DMS 273 (cell line): ENCODE measurements around the gene REXO4.

ENCODE experiments used
- DNase-seq: peaks from one replicate; lab custom pipeline; 2025; ENCODE audit not compliant: unreplicated experiment; lab: John Stamatoyannopoulos, UW

The REXO4 gene, protein sequence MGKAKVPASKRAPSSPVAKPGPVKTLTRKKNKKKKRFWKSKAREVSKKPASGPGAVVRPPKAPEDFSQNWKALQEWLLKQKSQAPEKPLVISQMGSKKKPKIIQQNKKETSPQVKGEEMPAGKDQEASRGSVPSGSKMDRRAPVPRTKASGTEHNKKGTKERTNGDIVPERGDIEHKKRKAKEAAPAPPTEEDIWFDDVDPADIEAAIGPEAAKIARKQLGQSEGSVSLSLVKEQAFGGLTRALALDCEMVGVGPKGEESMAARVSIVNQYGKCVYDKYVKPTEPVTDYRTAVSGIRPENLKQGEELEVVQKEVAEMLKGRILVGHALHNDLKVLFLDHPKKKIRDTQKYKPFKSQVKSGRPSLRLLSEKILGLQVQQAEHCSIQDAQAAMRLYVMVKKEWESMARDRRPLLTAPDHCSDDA

DNA sequence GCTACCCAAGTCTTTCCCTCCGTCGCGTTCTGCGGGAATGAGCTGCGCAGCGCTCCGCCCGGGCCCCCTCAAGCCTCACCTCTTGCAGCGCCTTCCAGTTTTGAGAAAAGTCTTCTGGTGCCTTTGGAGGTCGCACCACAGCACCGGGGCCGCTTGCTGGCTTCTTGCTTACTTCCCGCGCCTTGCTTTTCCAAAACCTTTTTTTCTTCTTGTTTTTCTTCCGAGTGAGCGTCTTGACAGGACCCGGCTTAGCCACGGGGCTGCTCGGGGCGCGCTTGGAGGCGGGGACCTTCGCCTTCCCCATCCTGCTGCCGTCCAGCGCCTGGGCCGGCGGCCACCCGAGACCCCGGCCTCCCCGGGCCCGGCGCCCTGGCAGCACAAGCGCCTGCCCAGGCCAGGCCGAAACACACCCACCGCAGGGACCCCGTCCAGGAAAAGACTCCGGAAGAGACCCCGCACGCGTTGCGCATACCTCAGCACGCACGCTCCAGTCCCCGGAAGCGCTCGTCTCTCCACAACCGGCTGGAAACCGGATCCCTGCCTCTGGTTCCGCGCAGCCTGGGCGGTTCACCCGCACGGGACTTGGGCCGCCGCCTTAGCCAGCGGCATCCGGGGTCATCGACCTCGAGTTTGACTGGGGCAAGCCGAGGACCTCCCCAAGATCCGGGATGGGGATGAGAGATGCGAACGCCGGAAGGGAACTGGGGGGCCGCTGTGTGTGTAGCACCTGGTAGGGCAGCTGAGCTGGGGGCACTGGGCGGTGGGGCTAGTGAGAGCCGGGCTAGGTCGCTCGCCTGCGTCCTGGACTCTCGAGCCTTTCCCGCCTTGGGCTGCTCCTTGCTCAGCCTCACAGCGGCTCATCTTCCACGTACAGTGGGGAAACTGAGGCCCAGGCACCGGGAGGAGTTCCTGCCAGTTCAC, at the start of gene REXO4:
TSS of gene REXO4 (minus strand) at position 470 of the 921 bp plus-strand sequence. CDS start at position 304, 166 bp downstream.
- DNase-seq, result peak; percentile 95

DNA sequence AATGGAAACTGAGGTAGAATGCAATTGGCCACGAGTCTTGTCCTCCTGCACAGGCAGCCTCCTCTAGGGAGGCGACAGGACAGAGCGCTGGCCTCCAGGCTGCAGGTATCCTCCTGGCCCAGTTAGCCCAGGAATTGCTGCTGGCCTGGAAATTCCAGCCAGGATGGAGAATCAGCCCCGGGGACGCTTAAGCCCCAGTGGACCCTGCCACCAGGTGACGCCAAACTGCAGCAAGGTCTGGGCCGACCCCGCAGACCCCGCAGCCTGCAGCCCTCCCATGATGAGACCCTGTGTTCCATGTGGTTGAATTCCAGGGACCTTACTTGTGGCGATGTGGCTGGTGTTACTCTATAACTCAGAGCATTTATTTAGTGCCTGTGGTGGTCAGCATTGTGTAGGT, 49.3 kb upstream of the REXO4 start:
- DNase-seq, result no peak

DNA sequence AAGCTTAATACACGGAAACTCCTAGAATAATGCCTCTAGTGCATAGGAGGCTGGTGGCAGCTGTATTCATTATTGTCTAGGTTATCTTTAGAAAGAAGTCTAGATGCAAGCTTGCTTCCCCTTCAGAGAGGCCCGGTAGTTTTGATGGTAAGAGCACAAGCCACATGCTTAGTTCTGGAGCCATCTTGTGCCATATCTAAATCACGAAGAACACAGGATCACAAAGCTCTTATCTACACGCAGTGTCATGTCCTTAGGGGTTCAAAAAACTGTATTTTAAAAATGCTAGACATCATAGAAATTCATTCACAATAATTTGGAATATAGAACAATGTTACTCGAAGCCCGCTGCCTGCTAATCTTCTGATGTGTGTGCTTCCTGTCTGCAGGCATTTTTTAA, 48.2 kb upstream of the REXO4 start:
- DNase-seq, result no peak

DNA sequence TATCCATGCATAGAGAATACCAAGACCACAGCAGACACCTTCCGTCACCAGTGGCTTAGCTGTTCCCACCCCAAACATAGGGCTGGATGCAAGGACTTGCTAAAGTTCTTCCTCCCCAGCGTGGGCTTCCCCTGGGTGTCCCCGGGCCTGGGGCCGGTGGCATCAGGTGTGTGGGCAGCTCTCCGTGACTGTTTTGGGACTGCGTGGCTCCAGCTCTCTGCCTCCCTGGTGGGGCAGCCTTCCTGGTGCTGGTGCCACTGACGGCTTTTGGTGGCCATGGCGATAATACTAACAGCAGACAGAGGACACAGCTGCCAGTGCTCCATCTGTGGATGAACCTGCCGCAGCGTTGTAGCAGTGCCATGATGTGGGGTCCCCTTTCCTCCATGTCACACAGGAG, 46.8 kb upstream of the REXO4 start:
- DNase-seq, result no peak

DNA sequence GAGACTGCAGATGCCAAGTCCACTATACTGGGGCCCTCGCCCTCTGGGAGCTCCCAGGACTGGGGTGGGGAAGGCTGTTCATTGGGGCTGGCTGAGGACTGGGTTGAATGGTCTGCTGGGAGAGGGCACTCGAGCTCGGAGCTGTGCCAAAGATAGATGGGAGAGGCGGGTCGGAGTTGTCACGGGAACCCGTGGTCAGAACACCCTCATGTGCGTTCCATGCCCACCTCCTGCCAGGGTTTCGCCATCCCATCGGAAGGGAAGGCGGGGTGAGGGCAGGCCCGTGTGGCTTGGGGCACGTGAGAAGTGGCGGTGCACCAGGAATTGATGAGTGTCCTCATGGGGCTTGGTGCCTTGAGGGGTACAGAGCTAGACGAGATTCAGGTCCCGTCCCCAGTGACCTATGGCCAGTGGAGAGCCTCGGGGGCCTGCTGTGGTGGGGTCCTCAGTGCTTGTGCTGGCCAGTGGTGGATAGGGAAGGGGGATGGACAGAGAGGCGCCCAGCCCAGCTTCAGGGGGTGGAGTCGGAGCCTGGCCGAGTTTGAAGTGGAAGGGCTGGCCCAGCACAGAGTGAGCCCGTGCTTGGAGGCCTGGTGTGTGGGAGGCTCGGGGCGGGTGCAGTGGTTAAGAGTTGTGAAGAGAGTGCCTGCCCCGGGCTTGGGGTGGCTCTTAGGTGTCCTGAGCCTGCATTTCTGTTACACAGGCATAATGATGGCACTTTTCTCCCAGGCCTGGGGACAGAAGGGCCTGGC, 46.2 kb upstream of the REXO4 start:
- no peak for DNase-seq

DNA sequence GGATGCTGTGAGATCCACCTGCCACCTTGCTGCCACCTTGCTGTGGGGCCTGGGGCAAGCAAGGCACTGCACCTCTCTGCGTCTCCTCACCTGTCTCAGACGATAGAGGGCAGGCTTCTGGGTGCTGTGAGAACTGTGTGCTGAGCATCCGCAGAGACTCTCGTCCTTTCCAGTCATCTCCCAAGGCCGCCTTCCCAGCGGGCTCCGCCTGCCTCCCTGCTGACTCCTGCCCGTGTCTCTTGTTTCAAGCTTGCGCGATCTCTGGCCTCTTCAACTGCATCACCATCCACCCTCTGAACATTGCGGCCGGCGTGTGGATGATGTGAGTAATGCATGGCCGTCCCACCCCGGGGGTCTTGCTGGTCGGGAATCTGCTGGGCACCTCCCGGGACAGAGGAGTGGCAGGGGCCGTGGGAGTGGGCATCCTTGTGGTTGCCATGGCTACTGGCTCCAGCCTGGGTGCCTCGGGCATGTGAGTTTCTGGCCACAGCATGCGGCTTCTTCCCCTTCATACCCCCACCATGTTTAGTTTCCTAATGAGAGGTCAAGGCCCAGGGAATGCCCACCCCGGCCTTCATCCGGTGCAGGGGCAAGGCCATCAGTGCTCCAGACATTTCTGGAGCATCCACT, 45.5 kb upstream of the REXO4 start:
- no peak for DNase-seq

DNA sequence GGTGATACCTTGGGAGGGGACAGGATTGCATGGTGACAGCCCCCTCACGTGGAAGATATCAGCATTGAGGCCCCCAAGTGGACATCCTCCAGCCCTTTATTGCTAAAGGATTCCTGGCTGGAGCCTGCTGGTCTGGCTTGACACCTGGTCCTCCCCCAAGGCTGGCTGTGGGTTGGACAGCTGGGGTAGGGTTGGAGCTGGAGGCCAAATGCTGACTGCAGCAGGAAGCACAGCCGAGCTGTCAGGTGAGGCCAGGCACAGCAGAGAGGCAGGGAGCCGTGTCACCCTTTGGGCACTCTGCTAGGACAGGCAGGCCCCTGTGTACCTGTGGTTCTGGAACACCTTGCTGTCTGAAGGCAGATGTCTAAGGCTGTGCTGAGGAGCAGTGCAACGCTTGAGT, 44.2 kb upstream of the REXO4 start:
- peak; percentile 49 for DNase-seq

DNA sequence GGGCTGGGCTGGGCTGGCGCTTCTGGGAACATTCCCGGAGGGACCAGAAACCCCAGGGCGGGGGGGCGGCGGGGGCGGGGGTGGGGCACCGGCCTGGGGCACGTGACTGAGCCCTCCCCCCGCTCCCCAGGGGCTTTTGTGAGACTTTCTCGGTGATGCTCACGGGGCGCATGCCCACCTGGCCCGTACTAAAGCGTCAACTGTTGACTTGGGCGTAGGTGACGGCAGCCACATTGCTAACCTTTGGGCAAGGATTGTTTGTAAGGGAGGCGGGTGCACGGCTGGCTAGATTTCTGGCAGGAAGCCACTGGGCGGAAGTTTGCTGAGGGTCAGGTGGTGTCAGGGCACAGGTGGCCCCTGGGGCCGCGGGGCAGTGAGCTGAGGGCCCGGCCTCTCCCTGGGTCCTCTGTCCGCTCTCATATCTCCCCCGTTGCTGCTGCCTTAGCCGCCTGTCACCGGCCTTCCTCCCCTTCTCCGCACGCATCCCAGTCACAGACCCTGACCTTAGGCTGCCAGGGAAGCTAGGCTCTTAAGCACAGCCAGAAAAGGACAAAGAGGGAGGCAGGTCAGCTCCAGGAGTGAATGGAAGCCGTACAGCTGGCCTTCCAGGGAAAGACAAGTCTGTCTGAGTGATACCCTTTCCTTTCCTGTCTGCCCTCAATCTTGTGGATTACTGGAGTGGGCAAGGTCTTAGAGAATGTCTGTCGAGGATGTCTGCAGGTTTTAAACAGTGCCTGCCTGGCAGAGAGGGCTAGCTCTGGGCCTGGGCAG, 42.8 kb upstream of the REXO4 start:
- DNase-seq, result peak; percentile 60

DNA sequence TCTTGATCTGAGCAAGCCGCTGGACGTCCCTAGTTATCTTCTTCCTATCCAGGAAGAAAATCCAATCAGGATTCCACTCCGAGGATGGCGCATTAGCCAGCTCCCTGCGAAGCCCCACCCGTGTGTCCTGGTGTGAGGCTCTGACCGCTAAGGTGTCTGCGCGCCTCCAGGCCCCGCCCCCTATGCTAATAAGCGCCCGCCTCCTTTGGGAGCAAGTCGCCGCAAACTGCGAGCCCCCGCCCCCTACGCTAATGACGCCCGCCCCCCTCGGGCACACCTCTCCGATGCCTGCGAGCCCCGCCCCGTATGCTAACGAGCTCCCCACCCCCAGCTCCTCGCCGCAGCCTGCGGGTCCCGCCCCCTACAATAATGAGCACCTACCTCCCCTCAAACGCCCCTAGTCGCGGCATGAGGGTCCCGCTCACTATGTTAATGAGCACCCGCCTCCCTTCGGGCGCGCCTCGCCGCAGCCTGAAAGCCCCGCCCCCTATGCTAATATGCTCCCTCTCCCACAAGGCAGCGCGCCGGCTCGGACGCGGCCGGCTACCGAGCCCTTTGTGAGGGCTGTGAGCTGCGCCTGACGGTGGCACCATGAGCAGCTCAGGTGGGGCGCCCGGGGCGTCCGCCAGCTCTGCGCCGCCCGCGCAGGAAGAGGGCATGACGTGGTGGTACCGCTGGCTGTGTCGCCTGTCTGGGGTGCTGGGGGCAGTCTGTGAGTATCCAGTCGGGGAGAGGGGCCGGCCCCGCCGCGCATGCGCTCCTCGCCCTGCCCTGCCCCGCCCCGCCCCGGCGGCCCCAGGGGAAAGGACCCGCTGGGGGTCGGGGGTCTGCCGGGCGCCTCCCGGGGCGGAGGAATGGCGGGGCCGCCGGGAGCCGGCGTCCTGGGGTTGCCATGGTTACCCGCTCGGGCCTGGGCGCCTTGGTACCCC, 41.9 kb upstream of the REXO4 start, which contains the start of gene CACFD1:
TSS of gene CACFD1 (plus strand) at position 503 of the 929 bp plus-strand sequence. CDS start at position 592, 89 bp downstream.
- peak; percentile 99 for DNase-seq

DNA sequence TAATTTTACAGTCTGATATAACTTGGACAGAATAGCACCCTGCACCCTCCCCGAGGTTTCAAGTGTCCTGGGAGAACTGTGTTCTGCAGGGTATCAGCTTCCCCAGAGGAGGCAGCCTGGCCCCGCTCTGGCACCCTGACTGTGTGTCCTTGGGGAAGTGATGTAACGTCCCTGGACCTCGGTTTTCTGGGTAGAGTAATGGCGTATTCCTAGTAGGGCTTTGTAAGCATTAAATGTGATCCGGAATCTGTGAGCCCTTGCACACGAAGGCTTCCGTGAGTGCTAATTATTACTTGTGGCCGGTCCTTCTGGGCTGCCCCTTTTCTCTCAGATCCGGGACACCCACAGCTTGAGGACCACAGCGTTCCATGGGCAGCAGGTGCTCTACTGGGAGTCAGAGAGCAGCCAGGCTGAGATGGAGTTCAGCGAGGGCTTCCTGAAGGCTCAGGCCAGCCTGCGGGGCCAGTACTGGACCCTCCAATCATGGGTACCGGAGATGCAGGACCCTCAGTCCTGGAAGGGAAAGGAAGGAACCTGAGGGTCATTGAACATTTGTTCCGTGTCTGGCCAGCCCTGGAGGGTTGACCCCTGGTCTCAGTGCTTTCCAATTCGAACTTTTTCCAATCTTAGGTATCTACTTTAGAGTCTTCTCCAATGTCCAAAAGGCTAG, 41.0 kb upstream of the REXO4 start:
- DNase-seq, result no peak

DNA sequence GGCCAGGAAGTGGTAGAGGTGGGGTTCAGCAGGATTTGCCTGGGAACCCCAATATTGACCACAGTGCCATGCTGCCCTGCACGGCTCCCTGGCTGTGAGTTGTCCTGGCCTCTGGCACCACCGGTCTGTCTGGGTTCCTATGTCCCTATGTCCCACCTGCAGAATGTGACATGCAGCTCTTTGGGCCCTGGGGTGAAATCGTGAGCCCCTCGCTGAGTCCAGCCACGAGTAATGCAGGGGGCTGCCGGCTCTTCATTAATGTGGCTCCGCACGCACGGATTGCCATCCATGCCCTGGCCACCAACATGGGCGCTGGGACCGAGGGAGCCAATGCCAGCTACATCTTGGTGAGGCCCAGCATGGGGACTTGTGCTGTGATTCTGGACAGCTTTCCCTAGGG, 39.9 kb upstream of the REXO4 start:
- no peak for DNase-seq

DNA sequence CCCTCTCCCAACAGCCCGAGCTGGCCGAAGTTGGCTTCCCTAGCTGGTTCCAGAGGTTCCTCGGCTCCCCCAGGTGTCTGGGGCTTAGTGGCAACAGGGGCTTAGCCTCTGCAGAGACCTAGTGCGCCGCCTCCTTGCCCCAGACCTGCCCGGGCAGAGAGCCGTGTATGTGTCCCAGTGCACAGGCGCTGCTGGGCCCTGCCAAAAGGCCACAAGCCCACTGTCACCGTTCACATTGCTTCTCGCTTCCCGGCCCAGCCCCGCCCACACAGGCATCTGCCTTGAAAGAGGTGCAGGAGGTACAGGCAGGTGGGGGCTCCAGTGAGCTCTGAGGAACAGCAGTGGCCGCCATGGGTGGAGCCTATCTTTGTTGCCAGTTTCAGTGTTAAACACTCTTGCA, 39.4 kb upstream of the REXO4 start:
- DNase-seq, result no peak

DNA sequence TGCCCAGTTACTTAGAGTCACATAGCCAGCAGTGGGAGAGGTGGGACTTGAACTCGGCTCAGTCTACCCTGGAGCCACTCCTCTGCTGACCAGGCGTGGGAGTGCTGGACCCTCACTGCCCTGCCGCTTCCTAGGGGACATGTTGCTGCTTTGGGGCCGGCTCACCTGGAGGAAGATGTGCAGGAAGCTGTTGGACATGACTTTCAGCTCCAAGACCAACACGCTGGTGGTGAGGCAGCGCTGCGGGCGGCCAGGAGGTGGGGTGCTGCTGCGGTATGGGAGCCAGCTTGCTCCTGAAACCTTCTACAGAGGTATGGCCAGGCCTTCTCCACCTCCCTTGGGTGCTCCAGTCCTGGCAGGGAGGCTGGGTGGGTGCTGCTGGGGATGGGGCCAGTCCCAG, 38.6 kb upstream of the REXO4 start:
- peak; percentile 23 for DNase-seq

DNA sequence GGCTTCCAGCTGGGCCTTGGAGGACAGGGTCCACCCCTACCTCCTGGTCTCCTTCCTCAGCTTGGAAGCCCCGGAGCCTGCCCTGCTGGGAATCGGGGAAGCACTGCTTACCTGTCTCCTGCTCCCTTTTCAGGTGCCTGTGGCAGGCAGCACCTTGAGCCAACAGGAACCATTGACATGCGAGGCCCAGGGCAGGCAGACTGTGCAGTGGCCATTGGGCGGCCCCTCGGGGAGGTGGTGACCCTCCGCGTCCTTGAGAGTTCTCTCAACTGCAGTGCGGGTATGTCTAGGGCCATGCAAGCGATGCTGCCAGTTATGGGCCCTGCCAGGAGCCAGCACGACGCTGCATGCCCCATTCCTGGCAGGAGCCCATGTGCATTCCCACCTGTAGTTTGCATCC, 38.1 kb upstream of the REXO4 start:
- no peak for DNase-seq

DNA sequence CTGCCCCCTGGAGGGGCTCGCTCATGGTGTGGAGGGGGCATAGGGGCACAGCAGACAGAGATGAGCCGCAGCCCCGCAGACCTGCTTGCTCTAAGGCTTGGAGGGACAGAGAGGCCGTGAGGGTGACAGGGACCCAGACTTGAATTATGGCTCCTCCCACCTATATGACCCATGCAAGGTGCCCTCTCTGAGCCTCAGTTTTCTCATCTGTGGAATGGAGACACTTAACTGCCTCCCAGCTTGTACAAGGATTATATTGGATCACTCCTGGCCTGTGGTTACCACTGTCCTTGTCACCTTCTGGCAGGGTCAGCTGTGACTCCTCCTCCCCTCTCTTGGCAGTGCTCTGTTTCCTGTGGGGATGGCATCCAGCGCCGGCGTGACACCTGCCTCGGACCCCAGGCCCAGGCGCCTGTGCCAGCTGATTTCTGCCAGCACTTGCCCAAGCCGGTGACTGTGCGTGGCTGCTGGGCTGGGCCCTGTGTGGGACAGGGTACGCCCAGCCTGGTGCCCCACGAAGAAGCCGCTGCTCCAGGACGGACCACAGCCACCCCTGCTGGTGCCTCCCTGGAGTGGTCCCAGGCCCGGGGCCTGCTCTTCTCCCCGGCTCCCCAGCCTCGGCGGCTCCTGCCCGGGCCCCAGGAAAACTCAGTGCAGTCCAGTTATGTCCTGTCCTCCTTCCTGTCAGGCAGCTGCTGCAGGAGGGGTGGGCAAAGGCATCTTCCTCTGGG, 37.3 kb upstream of the REXO4 start:
- DNase-seq, result no peak

DNA sequence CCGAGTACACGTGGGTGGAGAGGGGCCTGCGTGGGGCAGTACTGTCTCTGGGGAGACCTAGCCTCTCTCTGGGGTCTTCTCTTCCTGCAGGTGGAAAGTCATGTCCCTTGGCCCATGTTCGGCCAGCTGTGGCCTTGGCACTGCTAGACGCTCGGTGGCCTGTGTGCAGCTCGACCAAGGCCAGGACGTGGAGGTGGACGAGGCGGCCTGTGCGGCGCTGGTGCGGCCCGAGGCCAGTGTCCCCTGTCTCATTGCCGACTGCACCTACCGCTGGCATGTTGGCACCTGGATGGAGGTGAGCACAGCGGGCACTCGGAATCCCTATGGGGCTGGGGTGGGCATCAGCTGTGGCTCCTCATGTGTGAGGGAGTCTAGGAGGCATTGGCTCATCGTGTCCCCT, 36.5 kb upstream of the REXO4 start:
- no peak for DNase-seq

DNA sequence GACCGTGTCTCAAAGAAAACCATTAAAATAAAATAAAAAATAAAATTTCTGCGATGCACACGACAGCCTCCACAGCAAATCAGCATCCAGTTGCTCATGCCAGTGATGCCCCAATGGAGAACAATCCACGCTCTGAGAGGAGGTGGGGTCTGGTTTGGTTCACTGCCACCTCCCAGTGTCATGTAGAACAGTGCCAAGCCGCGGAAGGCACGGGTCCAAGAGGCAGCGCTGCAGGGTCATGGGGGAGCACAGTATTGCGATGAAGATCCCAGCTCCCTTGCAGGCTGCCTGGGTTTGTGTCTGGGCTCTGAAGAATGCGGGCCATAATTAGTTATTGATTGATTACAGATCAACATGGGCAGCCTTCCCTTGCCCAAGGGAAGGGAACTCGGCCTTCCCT, 35.8 kb upstream of the REXO4 start:
- DNase-seq, result no peak

DNA sequence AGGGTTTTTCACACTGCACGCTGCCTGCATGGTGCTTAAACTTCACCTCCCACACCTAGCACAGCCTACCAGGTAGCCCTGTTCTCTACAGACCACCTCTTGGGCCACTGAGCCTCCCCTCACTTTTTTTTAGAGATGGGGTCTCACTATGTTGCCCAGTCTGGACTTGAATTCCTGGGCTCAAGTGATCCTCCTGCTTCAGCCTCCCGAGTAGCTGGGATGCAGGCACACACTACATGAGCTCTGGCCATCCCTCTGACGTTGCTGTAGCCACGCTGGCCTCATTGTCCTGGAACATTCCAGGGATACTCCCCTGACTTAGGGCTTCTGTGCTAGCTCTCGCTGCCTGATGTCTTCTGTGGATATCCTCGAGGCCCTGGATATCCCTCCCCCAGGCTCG, 34.8 kb upstream of the REXO4 start:
- no peak for DNase-seq
